ENCODE results near the gene ERCC1.
A peak's percentile ranks its signal among the peaks of the same experiment; 100 is the strongest.

Gene ERCC1

DNA sequence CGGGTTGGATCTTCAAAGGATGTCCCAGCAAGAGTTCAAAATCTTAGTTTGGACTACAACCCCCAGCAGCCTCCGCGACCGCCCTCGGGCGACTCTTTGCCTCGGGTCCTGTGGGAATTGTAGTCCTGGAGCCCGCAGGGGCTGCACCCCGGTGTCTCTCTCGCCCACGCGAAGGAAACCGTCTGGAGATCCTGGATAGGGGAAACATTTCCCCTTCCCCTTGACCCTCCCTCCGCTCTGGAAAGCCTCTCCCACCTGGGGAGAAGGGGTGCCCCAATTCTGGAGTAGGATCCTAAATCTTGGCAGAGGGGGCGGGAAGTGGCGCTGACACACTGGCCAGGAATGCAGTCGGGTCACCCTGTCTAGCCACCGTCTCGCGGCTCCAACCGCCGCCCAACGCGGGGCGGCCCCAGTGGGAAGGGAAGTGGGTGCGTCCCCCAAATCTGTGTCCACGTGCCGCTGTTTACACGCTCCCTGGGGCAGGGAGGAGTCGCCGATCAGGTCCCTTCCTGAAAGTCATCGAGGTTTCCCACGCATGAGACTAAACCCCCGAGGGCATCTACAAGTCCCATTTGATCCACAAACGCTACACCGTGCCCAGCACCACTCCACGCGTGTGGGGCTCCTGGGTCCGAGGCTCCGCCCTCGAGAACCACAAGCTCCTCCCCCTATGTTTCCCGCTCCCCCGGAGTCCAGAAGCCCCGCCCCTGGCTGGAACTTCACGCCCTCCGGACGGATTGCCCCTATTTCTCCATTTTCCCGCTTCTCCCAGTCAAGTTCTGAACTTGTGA, 18.1 kb downstream of the ERCC1 start:
- DNase-seq (ENCODE audit: low read depth in 2 of 2) = peak; percentile 80 to 81

DNA sequence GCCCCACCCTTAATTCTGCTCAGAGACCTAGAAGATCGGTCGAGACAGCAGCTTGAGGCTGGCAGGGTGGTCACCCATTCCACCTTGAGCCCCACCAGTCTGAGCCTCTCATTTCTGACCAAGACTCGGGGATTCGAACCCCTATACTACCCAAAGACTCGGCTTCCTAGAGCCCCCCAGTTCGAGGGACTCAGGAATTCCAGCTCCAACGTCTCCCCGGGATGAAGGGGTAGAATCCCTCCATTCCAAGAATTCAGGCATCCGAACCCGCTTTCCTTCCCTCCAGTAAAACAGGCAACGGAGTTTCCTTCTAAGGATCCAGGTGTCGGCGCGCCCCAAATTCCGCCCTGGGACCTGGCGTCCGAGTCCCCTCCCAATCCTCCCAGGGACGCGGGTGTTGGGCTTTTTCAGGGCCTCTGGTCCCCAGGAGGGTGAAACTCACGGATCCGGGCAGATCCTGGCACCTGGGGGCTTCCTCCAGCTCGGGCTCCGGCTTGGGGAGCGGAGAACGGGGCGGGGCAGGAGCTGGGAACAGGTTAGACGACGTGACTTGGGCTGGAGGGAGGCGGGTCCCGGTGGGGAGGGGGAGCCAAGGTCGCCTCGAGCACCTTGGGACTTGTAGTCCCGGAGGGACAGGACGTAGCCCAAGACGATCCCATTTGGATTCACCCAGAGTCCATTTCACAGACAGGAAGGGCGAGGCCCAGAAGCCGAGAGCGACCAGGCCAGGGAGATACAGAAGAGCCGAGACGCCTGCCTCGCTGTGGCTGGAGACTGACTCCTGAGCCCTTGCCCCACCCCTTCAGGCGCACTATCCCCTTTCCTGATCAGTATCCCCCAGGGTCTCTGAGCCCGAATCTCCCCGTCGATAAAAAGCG, 18.9 kb downstream of the ERCC1 start, which contains the start of gene PPP1R13L:
TSS of gene PPP1R13L (minus strand) at position 513 of the 878 bp plus-strand sequence. CDS start 6,751 bp downstream, outside the sequence.
- DNase-seq (ENCODE audit: low read depth in 2 of 2) = peak in 1 of 2 experiments; percentile 47

DNA sequence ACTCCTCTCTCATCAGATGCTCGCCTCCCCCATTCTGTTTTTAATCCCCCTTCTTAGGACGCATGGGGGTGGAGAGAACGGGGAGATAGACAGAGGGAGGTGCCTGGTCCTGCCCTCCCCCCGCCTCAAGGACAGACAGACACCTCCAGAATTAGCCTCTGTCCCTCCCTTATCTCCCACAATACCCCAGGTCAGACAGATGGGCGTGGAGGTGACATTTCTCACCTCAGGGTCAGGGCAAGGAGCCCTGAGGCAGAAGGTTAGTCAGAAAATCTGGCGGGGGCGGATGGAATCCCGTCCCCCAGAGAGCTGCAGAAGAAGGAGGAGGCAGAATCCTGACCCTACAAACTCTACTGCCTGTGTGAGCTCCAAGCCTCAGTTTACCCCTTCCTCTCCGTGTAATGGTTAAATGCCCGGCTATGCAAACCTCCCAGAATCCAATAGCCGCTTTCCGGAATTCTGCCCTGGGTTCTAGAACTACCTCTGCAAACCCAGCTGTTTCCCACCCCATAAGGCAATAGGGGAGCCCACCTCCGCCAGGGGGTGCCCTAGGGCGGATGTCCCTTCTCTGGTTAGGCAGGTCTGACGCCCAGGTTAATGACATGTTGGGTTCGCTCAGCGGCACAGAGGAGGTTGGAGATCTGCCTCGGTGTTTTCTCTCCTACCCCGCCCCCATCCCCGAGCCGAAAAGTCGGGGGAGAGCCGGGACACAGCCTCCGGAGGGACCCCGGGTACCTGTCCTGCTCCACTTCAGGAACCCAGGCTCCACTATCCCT, 19.7 kb downstream of the ERCC1 start:
- no peak for DNase-seq (ENCODE audit: low read depth in 2 of 2)

- no peak for DNase-seq (ENCODE audit: low read depth in 2 of 2)
Measured at GRCh38 chr19:45403272-45403671, 20.4 kb downstream of the ERCC1 start.

DNA sequence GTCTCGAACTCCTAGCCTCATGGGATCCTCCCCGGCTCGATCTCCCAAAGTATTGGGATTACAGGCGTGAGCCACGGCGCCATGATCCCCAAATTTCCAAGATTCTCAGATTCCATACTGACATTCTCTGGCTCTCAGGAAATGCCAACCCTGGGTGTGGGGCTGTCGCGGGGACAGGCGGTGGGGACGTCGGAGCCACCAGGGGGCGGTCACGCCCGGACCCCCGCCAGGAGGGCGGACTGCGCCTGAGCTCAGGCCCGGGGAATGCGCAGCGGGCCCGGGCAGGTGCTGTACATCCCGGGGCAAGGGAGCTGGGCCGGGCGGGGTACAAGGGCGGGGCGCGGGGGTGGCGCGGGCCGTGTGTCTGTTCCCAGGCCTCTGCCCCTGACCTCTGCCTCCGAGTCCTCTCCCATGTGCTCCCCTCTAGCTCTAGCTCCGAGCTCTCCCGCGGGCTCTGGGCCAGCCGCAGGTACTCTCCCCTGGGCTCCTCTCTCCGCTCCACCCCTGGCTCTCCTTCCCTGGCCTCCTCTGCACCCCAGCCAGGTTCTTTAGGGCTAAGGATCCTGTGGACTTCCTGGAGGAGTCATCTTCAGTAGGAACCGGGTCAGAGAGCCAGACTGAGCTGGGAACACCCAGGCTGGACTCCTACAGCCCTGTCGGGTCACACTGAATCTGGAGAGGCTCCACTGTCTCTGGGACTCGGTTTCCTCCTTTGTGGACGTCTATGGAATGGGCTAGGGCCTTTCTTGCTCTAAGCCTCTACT, 21.2 kb downstream of the ERCC1 start:
- no peak for DNase-seq (ENCODE audit: low read depth in 2 of 2)

DNA sequence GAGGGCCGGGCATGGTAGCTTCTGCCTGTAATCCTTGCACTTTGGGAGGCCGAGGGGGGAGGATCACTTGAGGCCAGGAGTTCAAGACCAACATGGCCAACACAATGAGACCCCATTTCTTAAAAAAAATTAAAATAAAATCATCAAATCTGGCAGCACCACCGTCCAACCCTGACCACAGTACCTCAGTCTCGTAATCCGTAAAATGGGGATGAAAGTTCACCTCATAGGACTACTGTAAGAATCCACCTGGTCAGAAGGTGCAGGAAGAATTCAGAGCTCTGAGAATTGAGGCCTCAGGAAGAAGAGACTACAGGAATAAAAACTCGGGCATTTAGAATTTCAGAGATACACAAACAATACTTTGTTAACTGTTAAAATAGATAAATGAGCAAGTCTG, 21.9 kb downstream of the ERCC1 start:
- no peak for DNase-seq (ENCODE audit: low read depth in 2 of 2)

DNA sequence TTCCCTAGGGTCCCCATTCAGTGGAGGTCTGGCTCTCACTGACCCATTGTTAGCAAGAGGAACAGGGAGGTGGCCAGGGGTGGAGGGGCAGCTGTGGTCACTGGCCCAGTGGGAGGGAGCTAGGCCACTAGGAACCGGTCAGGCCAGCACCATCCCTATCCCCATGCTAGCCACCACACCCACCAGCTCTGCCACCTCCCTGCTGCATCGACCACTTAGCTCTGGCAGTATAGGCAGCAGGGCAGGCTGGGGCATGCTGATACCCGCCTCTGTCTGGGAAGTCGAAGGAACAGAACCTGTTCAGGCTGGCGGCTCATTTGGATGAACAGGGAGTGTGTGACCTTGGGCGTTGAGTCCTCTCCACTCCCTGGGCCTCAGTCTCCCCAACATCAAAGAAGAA, 23.5 kb downstream of the ERCC1 start:
- DNase-seq (ENCODE audit: low read depth in 2 of 2) = no peak

DNA sequence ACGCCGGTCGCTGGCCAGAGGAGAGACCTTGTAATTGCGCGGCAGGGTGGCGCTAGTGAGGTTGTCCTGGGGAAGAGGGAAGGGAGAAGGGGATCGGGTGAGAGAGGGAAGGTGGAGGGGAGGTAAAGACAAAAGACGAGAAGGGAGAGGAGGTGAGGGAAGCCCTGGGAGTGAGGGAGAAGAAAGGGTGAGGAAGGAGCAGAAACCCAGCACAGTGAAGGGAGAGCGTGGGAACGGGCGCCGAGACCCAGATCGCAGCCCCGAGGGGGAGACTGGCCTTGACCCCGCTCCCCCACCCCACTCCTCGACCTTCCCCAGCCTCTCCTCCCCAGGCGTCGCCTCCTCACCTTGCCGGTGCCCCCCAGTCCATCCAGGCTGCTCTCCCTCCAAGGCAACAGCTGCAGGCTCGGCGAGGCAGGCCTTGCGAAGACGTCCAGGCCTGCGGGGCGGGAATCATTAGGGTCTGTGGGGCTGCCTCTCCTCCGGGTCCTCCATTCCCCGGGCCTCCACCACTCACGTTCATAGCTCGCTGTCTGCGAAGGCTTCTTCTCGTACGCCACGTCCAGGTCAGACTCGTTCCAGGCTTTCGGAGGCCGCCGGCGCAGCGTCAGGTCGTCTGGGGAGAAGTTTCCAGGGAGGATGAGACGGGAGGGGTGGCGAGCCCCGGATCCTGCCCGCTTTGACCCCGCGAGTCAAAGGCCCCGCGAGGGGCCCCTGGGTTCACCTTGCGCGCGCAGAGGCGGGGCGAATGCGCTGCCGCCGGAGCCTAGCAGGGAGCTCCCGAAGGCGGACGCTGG, 27.7 kb downstream of the ERCC1 start:
- DNase-seq (ENCODE audit: low read depth in 2 of 2) = no peak

DNA sequence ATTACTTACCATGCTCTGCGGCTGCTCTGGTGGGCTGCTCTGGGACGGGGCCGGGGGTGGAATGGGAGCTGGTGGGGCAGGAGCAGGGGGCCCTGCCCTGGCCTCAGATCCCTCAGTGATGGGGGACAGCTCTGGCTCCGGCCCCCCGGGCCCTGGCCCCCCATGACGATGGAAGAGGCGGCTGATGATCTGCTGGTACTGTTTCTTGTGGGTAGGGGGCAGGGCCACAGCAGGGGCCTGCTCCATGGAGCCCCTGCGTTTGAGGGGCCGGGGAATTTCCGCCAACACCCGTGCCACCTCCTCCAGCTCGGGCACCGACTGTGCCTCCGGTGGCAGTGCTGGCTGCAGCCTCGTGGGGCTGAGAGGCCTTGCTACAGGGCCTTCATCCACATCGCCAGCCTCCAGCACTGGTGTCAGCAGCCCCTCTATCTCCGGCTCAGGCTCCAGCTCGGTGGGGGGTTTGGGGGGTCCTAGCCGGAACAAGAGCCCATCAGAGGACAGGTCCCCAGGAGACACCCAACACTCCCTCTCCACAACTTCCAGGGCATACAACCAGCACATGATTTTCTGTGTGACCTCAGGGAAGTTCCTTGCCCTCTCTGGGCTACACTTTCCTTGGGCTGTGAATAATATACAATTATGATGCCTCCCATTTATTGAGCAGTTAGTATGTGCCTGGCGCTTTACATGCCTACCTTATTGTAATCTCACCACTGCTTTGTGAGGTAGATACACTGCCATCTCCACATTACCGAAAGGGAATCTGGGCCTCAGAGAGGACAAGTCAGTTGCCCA, 31.6 kb downstream of the ERCC1 start:
- DNase-seq (ENCODE audit: low read depth in 2 of 2) = no peak

- DNase-seq (ENCODE audit: low read depth in 2 of 2) = no peak
Measured at GRCh38 chr19:45391346-45391745, 32.4 kb downstream of the ERCC1 start.

DNA sequence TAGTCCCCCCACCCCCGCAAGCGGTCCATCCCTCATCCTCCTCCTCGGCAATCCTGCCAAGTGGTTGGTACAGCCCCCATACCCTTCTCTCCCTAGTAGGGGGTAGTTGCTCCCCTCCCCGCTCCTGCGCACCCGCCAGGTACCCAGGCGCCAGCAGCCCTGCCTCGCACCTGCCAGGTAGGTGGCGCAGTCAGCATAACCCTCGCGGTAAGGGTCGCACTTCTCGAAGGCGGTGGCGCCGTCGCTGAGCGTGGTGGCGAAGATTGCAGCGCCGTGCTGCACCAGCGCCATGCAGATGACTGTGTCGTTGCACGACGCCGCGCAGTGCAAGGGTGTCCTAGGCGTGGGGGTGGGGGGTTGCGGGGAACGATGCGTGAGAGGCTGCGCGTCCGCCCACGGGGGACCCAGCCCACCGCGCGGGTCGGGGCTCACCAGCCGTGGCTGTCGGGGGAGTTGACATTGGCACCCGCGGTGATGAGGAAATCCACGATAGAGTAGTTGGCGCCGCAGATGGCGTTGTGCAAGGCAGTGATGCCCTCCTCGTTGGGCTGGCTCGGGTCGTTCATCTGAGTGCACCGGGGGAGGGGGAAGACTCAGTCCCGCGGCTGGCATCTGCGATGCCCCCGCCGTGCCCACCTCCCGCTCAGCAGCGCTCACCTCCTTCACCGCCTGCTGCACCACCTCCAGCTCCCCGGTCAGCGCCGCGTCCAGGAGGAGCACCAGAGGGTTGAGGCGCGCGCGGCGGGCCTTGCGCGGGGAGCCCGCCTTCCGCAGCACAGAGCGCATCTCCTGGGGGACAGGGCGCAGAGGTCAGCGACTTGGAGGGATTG, 38.1 kb downstream of the ERCC1 start:
- DNase-seq (ENCODE audit: low read depth in 2 of 2) = no peak

DNA sequence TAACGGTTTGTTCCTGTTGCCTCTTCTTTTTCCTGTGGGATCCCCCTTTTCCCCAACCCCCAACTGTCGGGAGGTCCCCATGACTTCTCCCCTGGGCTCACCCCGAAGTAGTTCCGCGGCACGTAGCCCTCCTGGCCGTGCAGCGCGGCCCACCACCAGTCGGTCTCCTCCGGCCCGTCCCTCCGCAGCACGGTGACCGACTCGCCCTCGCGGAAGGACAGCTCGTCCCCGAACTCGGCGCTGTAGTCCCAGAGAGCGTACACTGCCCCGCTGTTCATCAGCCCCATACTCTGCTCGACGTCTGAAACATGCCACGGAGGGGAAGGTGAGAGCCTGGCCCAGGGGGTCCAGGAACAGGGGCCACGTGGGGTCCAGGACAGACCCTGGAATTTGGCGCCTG, 41.3 kb downstream of the ERCC1 start:
- no peak for DNase-seq (ENCODE audit: low read depth in 2 of 2)

DNA sequence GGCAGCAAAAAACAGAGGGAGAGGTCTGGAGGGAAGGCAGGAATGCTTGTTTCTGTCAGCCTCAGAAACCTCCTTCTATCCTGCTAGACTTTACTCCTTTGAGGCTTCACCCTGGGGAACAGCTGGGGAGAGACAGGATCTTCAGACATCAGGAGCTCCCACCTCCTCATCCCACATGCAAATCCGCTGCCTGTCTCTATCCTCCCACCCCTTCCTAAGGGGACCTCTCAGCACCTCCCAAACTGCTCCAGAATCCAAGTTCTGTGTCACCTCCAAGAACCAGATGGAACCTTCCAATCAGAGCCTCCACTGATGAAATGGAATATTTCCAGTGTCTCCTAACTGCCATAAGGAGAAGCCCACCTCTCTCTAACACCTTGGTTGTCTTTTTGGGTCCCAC, 43.6 kb downstream of the ERCC1 start:
- DNase-seq (ENCODE audit: low read depth in 2 of 2) = no peak

GRCh38 chr19:45376045-45376724, 47.5 kb downstream of the ERCC1 start:
- peak; percentile 98 for DNase-seq (ENCODE audit: low read depth in 2 of 2)

- peak; percentile 99 for DNase-seq (ENCODE audit: low read depth in 2 of 2)
Measured at GRCh38 chr19:45370410-45371204, 53.1 kb downstream of the ERCC1 start, which contains the start of gene ERCC2. Gene ERCC2 (minus strand): TSS chr19:45370573. CDS start chr19:45370540, 33 bp downstream.

DNA sequence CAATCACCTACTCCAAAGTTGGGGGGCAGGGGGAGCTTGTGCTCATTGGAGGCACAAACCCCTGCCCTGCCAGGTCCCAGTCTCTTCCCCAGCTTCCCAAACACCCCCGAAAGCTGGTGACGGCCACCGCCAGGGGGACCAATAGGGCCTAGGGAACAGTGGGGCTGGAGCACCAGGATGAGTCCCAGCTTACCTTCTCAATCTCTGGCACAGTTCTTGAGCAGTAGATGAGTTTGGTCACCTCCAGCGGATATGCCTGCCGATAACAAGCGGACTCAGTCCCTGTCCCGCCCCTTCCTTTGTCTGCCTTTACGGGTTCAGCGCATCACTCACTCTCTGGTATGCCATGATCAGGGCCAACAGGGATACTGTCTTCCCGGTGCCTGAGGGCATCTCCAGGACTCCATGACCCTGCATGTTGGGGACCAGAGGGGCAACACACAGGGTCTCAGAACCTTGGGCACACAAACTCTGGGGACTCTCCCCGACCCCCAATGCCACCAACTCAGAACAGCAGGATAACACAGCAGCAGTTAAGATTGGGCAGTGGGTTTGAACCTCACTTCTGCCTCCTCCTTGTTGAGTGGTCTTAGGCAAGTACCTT, 54.9 kb downstream of the ERCC1 start:
- no peak for DNase-seq (ENCODE audit: low read depth in 2 of 2)

DNA sequence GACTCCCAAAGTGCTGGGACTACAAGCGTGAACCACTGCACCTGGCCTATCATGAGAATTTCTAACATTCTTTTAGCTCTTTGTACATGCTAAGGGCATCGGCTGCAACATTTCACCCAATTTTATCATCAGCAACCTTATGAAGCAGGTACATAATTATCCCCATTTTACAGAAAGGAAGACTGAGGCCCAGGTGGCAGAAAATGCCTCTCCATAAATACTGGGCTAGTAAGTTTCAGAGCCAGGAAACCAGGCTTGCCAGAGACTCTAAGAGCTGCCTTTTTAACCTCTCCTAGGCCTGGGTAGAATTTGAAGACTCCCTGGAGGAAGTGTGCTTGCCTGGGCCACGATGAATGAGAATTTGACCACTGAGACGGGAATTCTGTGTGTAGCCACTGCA, 55.6 kb downstream of the ERCC1 start:
- no peak for DNase-seq (ENCODE audit: low read depth in 2 of 2)

Data from fibroblast of skin of left quadriceps (primary cell).